Breast epithelium (tissue), 3 donors: ENCODE results near the gene MAD1L1.

Experiments
- CTCF ChIP-seq, 3 donors: fragments of 450-650 bp; IDR thresholded peaks; one replicate each; pipeline ENCODE4 v1.5.1; 2016 to 2017; ENCODE audit warnings: antibody characterized with exemption in 3 of 3, mild to moderate bottlenecking in 3 of 3, moderate library complexity in 3 of 3
- POLR2A ChIP-seq: fragments of 450-650 bp; IDR thresholded peaks from one replicate; pipeline ENCODE4 v1.6.1; 2016; ENCODE audit warnings: antibody characterized with exemption, mild to moderate bottlenecking, moderate library complexity

GRCh38 chr7:2129323-2130095, 103.2 kb downstream of the MAD1L1 start:
- TF ChIP-seq POLR2A (no peak), CTCF (IDR thresholded peaks at IDR 0.05) (no peak)
